Measurements from ENCODE around the gene ZMIZ1. TPM values are rescaled to one million over a fixed set of nuclear protein-coding genes. Genes with fewer than 3 reads are reported as not detected.

Gene ZMIZ1
- polyA plus RNA-seq, 6 donors from 2014 or later = 0.11 to 2.9 (median 1.5) TPM

DNA sequence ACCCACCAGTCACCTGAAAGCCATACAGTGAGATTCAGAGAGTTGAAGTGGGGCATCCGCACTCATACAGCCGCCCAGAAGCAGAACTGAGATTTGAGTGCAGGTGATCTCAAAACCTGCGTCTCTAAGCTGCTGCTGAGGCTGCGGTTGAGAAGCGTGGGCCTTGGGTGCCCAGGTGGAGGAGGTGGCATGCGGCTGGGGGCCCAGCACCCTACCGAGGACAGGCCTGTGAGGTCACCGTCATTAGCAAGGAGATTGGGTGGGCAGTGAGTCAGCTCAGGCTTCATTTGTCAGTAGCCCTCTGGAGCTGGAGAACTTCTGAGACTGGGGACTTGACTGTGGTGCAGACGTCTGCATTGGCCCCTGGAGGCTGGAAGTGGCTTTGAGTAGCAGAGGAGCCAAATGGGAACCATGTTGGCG is 29.8 kb downstream of the ZMIZ1 start:
- no peaks in the 10 kb centered on the region for H3K36me3 Mint-ChIP-seq
- H3K4me3 Mint-ChIP-seq = peak overlapping the region in 1 of 8 donors; percentile 41
- H3K4me1 Mint-ChIP-seq = peaks cover 52 to 58% (median 57%) of the 10 kb centered on the region in 3 donors

DNA sequence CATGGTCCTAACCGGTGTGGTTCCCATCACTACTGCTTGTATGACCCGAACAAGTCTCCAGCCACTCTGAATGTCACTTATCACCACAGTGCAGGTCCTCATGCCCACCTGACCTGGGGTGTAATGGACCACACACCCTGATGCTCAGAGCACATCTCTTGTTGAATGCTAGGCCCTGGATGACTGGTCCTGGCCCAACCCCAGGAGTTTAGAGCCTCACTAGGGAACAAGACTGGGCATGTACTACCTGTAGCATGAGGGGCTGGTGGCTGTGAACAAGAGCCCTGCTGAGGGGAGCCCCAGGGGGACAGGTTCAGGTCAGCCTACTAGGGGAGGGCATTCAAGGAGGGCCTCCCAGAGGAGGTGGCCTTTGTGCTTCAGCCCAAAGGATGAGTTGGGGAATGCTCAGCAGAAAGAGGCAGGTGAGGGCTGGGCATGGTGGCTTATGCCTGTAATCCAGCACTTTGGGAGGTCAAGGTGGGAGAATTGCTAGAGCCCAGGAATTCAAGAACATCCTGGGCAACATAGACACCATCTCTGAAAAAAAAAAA is 31.2 kb downstream of the ZMIZ1 start:
- Mint-ChIP-seq H3K4me1 (peaks cover 45 to 56% (median 47%) of the 10 kb centered on the region in 3 donors), H3K27ac (peak overlapping the region in 2 of 6 donors; percentile 74 to 78), H3K9me3 (peaks cover 0 to 2% (median 0%) of the 10 kb centered on the region in 7 donors), H3K4me3 (peak overlapping the region in 2 of 8 donors; percentile 16), H3K36me3 (no peaks in the 10 kb centered on the region), H3K27me3 (peaks cover 40 to 63% (median 58%) of the 10 kb centered on the region in 3 donors)
- ATAC-seq (ENCODE audit: low read depth in 2 of 2) = no peak
- DNase-seq = no peak

More for the DNA sequence above, 29.8 kb downstream of the ZMIZ1 start:
- Mint-ChIP-seq H3K9me3 (peaks cover 0 to 2% (median 0%) of the 10 kb centered on the region in 7 donors), H3K27ac (peak overlapping the region in 4 of 6 donors; percentile 56 to 89 (median 82)), H3K27me3 (peaks cover 40 to 72% (median 72%) of the 10 kb centered on the region in 3 donors)
- ATAC-seq (ENCODE audit: low read depth in 2 of 2) (peak; percentile 90 to 94), DNase-seq (peak; percentile 58)

DNA sequence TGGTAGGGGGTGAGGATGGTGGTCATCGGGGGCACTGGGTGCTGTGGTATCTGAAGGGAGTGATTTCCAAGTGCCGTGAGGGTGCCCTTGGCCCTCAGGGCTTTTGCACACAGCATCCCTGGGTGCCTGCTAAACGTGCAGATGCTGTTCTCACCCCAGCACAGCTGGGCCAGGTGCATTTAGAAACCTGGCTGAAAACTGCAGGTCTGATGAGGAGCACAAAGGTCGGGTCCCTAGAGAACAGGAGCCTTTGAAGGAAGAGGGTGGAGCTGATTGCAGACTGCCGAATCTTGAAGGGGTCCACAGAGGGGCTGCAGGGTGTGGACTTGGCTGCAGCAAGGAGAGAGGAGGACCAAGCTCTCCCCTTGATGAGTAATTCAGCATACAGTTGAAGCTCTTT is 32.0 kb downstream of the ZMIZ1 start:
- Mint-ChIP-seq H3K9me3 (peaks cover 0 to 2% (median 0%) of the 10 kb centered on the region in 7 donors), H3K27ac (peak overlapping the region in 4 of 6 donors; percentile 2 to 78 (median 42)), H3K4me3 (peak overlapping the region in 3 of 8 donors; percentile 8 to 67 (median 22)), H3K36me3 (no peaks in the 10 kb centered on the region), H3K27me3 (peaks cover 33 to 57% (median 50%) of the 10 kb centered on the region in 3 donors), H3K4me1 (peaks cover 44 to 56% (median 47%) of the 10 kb centered on the region in 3 donors)
- ATAC-seq (ENCODE audit: low read depth in 2 of 2) = no peak
- DNase-seq = no peak

DNA sequence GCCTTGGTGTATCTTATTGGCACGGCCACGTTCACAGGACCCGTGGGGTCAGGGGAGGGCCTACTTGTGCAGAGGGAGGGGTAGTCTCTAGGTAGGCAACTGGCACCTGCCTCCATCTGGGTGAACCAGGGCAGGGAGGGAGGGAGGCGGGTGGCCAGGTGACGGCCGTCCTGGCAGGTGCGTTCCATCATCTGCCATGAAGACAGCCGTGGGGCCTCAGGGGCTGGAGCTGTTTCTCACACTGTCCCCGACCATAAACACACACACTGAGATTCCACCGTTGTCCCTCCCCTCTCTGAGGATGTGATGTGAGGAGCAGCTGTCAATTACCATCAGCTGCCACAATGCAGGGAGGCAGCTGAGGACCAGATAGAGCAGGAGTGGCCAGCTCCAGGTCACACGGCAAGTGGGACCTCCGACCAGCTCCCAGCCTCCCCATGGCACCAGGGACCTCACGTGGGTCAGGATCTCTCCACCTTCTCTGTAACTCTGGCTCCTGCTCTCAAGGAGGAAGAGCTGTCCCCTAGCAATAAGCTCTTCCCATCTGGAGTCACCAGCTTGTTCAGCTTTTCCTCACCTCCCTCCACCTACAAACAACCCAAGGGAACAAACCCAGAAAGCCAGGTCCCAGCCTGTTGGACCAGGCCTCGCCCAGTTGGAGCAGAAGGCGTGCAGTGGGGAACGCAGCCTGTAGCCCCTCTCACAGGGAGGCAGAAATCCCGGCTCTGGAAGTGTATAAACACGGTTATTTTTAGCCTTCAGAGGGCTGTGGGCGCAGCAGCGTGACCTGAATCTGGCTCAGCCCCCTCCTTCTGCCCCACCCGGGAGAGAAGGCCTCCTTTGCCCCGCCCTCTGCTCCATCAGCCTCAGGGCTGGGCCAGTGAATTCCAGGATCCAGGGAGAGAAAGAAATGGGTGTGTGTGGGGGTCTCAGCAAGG is 33.1 kb downstream of the ZMIZ1 start:
- Mint-ChIP-seq H3K27me3 (peaks cover 25 to 46% (median 40%) of the 10 kb centered on the region in 3 donors), H3K4me3 (peak overlapping the region in 5 of 8 donors; percentile 35 to 73 (median 64)), H3K4me1 (peaks cover 44 to 52% (median 45%) of the 10 kb centered on the region in 3 donors), H3K9me3 (peaks cover 0 to 2% (median 0%) of the 10 kb centered on the region in 7 donors), H3K36me3 (no peaks in the 10 kb centered on the region), H3K27ac (peak overlapping the region in 3 of 6 donors; percentile 36 to 87 (median 81))
- ATAC-seq (ENCODE audit: low read depth in 2 of 2) (no peak), DNase-seq (no peak)

DNA sequence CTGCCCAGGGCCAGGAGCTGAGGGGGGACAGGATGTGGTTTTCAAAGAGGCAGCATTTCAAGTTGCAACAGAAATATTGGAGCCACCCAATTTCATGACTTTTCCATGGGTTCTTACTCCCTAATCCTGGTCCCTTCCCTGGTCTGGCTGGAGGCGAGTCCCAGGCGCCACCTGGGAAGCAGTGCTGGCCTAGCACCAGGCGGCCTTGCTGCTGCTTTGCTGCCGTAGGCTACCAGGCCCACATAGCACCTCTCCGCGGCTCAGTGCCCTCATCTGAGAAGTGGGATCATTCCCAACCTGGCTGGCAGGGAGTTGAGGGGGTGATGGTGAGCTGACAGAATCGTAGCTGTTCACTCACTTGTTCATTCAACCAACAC is 33.7 kb downstream of the ZMIZ1 start:
- H3K27ac Mint-ChIP-seq = peak overlapping the region in 2 of 6 donors; percentile 36 to 89
- no peak for DNase-seq
- peaks cover 0 to 2% (median 0%) of the 10 kb centered on the region in 7 donors for H3K9me3 Mint-ChIP-seq
- H3K36me3 Mint-ChIP-seq = no peaks in the 10 kb centered on the region
- H3K4me1 Mint-ChIP-seq = peaks cover 44 to 52% (median 45%) of the 10 kb centered on the region in 3 donors
- H3K27me3 Mint-ChIP-seq = peaks cover 24 to 44% (median 37%) of the 10 kb centered on the region in 3 donors
- H3K4me3 Mint-ChIP-seq = peak overlapping the region in 6 of 8 donors; percentile 43 to 90 (median 72)
- no peak for ATAC-seq (ENCODE audit: low read depth in 2 of 2)

DNA sequence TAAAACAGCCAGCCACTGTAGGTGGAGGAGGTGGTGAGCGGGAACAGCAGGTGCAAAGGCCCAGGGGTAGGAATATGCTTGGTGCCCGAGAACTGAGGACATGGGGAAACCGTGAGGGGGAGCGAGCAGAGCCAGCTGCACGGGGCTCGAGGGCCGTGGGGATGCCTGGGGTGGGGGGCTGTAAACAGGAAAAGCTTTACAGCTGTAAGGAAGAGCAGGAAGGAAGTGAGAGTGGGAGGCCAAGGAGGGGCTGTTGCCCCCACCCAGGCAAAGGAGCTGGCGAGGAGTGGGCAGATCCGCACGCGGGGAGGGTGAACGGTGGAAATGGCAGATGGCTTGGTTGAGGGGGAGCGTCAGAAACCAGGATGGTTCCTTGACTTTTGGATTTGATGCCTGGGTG is 34.4 kb downstream of the ZMIZ1 start:
- peaks cover 24 to 44% (median 37%) of the 10 kb centered on the region in 3 donors for H3K27me3 Mint-ChIP-seq
- ATAC-seq (ENCODE audit: low read depth in 2 of 2) = no peak
- H3K4me1 Mint-ChIP-seq = peaks cover 38 to 47% (median 41%) of the 10 kb centered on the region in 3 donors
- H3K4me3 Mint-ChIP-seq = peak overlapping the region in 7 of 8 donors; percentile 35 to 90 (median 72)
- H3K9me3 Mint-ChIP-seq = peaks cover 0 to 2% (median 0%) of the 10 kb centered on the region in 7 donors
- DNase-seq = no peak
- H3K36me3 Mint-ChIP-seq = no peaks in the 10 kb centered on the region
- H3K27ac Mint-ChIP-seq = peak overlapping the region in 3 of 6 donors; percentile 62 to 89 (median 81)

DNA sequence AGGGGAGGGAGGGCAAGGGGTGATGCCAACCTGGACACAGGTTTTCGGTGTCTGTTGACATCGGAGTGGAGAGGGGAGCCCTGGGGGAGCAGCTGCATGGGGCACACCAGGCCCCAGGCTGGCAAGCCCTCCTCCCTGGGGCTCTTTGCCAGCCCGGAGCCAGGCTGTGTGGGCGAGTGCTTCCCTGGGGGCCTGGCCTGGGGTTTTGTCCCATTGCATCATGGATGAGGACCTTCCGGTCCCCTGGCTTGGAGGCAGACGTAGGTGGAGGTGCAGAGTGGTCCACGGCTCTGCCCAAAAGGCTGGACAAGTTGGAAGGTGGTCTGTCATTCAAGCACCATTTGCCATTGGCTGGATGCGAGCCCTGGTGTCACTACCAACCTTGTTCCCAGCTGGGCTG is 34.8 kb downstream of the ZMIZ1 start:
- H3K4me1 Mint-ChIP-seq = peaks cover 33 to 46% (median 36%) of the 10 kb centered on the region in 3 donors
- DNase-seq (no peak), ATAC-seq (ENCODE audit: low read depth in 2 of 2) (no peak)
- peaks cover 21 to 44% (median 37%) of the 10 kb centered on the region in 3 donors for H3K27me3 Mint-ChIP-seq
- H3K4me3 Mint-ChIP-seq = peak overlapping the region in 6 of 8 donors; percentile 64 to 76 (median 70)
- H3K9me3 Mint-ChIP-seq = peaks cover 0 to 2% (median 0%) of the 10 kb centered on the region in 7 donors
- H3K27ac Mint-ChIP-seq = no peak overlapping the region
- no peaks in the 10 kb centered on the region for H3K36me3 Mint-ChIP-seq

DNA sequence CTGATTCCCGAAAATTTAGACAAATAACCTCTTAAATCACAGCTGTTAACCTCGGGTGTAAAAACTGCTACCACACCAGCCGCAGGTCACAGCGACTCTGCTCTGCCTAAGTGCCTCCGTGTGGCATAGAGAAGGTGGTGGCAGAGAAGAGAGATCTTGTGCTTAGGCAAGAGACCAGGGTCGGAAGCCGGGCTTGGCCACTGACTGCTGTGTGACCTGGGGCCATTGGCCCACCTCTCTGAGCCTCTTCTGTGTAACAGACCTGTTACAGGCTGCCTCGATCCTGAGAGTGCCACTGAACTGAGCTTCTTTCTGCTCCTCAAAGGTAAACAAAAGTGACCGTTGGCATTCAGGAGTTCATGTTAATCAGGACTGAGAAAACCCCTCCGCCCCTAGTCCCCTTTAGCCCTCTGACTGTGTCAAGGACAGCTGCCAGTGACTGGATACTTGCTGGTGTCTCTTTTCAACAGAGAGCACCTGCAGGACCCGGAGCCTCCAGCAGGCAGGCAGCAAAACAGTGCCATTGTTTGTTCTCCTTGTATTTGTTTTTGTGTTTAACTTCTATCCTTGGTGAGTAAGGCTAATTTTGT is 36.5 kb downstream of the ZMIZ1 start:
- H3K27me3 Mint-ChIP-seq = peaks cover 27 to 44% (median 32%) of the 10 kb centered on the region in 3 donors
- peaks cover 32 to 48% (median 32%) of the 10 kb centered on the region in 3 donors for H3K4me1 Mint-ChIP-seq
- peaks cover 0 to 2% (median 0%) of the 10 kb centered on the region in 7 donors for H3K9me3 Mint-ChIP-seq
- H3K36me3 Mint-ChIP-seq = peaks cover 0 to 3% of the 10 kb centered on the region in 2 donors
- H3K4me3 Mint-ChIP-seq = no peak overlapping the region
- DNase-seq (no peak), ATAC-seq (ENCODE audit: low read depth in 2 of 2) (no peak)
- peak overlapping the region in 2 of 6 donors; percentile 41 to 72 for H3K27ac Mint-ChIP-seq

DNA sequence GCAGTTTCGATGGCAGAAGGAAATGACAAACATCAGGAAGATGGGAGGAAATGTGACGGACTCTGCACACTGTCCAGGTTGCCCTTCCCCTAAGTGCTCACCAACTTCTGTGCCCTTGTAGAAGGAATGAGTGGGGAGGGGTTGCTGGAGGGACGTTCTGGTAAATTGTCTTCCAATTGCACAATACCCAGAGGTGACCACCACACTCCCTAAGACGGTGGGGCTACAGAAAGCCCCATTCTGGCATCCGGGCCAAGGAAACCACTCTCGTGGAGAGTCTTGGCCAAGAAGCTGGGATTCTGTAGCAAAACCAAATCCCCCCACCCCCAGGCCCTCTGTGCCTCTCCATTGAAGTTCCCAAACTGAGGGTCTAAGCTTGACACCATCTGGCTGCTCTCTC is 37.1 kb downstream of the ZMIZ1 start:
- Mint-ChIP-seq H3K36me3 (peaks cover 0 to 3% of the 10 kb centered on the region in 2 donors), H3K27ac (peak overlapping the region in 1 of 6 donors; percentile 3), H3K9me3 (peaks cover 0 to 2% (median 0%) of the 10 kb centered on the region in 7 donors), H3K4me1 (peaks cover 31 to 43% (median 32%) of the 10 kb centered on the region in 3 donors), H3K27me3 (peaks cover 26 to 39% (median 29%) of the 10 kb centered on the region in 3 donors), H3K4me3 (no peak overlapping the region)
- DNase-seq (no peak), ATAC-seq (ENCODE audit: low read depth in 2 of 2) (no peak)

DNA sequence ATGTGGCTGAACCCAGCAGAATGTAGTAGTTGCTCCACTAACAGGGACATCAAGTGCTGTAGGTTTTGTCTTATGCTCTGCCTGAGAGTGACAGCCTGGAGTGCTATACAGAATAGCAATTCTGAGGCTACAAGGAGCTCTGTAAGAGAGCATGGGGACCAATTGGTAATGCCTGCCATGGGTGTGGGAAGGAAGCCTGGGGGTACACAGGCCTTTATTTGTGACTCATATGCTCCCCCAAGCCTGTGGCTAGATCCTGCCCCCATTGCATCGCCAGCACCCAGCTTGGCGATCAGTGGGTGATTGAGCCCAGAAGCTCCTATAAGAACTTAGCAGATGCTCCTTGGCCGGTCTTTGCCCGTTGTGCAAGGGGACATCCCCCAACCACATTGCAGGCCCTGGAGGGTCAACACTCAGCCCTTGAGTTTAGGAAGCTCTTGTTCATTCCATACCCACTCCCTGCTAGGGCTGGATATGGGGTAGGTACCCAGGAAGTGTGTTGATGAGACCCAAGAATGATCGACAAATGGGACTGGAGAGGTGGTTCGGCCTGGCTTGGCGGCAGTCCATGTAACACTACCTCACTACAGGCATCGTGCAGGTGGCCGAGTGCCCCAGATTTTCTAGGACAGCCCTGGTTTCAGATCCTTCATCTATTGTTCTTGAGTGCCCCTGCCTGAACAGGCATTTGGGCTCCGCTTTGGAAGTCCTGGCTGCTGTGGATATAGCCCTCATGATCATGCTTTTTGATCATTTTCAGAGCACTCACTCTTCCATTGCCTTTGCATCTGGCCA is 37.7 kb downstream of the ZMIZ1 start:
- ATAC-seq (ENCODE audit: low read depth in 2 of 2) = no peak
- peak overlapping the region in 2 of 6 donors; percentile 3 to 54 for H3K27ac Mint-ChIP-seq
- H3K9me3 Mint-ChIP-seq = peaks cover 0 to 2% (median 0%) of the 10 kb centered on the region in 7 donors
- H3K36me3 Mint-ChIP-seq = peaks cover 0 to 3% of the 10 kb centered on the region in 2 donors
- peaks cover 22 to 34% (median 23%) of the 10 kb centered on the region in 3 donors for H3K27me3 Mint-ChIP-seq
- peaks cover 25 to 37% (median 25%) of the 10 kb centered on the region in 3 donors for H3K4me1 Mint-ChIP-seq
- no peak overlapping the region for H3K4me3 Mint-ChIP-seq
- DNase-seq = no peak

DNA sequence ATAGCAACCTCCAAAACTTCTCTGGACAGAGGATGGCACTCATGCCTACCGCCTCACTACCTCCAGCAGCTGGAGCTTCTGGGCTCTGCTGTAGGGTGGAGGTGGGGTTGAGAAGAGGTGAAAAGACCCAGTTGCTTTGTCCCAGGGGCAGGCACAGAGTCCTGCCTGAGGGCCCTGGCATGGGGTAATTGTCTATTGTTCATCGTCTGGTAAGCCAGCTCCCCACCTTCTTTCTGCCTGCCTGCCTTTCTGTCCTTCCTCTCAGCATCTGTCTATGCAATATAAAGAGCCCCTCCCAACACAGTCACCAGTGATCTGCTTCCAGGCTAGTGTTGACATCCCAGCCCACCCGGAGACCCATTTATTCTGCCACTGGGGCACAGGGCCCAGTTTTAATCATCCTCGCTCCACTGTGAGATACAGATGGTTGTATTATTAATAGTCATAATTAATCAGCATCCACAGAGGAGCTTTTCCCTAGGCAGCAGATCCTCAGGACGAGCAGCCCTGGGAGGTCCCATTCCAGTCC is 39.0 kb downstream of the ZMIZ1 start:
- Mint-ChIP-seq H3K4me3 (no peak overlapping the region), H3K27ac (no peak overlapping the region), H3K4me1 (peaks cover 11 to 25% (median 13%) of the 10 kb centered on the region in 3 donors), H3K36me3 (peaks cover 0 to 3% of the 10 kb centered on the region in 2 donors), H3K27me3 (peaks cover 20 to 30% (median 23%) of the 10 kb centered on the region in 3 donors), H3K9me3 (peaks cover 0 to 2% (median 0%) of the 10 kb centered on the region in 7 donors)
- no peak for DNase-seq
- no peak for ATAC-seq (ENCODE audit: low read depth in 2 of 2)

DNA sequence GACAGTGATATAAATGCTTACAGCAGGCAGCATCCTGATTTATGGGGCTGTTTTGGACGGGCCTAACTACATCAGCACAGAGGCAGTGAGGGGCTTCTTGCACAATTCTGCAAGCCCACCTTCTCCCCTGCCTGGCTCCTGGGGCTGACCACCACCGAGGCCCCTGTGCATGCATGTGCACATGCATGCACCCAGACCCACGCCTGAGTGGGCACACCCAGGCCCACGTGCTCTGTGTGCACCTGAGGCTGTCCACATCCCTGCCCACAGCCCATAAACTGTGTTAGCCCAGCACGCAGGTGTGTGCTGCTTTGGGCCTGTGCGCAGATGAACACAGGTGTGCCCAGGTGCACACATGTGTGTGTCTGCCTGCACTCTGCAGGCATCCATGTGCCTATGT is 40.0 kb downstream of the ZMIZ1 start:
- no peak for ATAC-seq (ENCODE audit: low read depth in 2 of 2)
- no peak for DNase-seq
- Mint-ChIP-seq H3K27ac (no peak overlapping the region), H3K4me3 (peak overlapping the region in 1 of 8 donors; percentile 50), H3K27me3 (peaks cover 19 to 25% (median 21%) of the 10 kb centered on the region in 3 donors), H3K4me1 (peaks cover 3 to 20% (median 7%) of the 10 kb centered on the region in 3 donors), H3K9me3 (no peaks in the 10 kb centered on the region), H3K36me3 (peaks cover 0 to 3% of the 10 kb centered on the region in 2 donors)
